GM21515 (cell line): Measurements from ENCODE around the gene MAGI2.
"Not testable (repeated sequence)": the region's sequence is repeated elsewhere in the genome, so short reads cannot be mapped to it uniquely, and the experiment has no call there.

Source experiments
- ATAC-seq: cut with Tn5 transposase; IDR thresholded peaks from one replicate; pipeline ENCODE4 v1.9.1; 2021; ENCODE audit not compliant: unreplicated experiment

MAGI2 gene

GRCh38 chr7:78329001-78329655 is 1124.3 kb downstream of the MAGI2 start:
- ATAC-seq: no peak

DNA sequence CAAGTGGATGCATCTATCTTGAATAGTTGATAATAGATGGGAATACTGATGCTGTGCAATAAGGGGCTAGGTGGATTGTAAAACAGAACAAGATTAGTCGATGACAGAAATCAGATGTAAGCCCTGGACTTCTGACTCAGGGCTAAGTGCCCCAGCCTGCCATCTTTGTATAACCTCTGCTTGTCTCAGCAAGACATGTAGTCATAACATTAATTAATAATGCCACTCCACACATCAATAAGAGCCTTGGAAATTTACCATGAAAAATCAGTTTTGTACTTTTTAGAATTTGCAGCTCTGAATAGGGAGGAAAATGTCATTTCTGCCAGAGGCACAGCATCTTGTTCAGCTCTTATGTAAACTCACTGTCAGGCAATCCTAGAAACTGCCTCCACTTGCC is 1125.7 kb downstream of the MAGI2 start:
- no peak for ATAC-seq

DNA sequence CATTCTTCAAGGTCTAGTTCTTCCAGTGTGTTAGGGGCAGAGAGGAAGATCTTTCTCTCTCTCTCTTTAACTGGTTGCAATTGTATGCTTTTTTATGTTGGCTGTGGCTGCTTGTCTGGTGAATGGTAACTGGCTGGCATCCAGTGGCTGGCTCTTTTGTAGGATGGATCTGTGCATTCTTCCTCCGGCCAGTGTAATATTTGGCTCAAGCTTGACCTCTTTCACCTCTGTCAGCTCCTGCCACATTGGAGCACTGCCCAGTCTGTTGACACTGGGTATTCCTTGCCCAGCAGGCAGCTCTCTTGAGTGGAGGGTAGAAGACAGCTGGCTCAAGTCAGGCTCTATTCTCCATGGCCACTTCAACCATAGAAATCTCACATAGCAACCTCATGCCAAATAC is 1126.6 kb downstream of the MAGI2 start:
- no peak for ATAC-seq

- ATAC-seq: no peak
These were observed 1127.3 kb downstream of the MAGI2 start for GRCh38 chr7:78326189-78326588.

- no peak for ATAC-seq
These were observed 1130.3 kb downstream of the MAGI2 start for GRCh38 chr7:78323118-78323517.

- not testable (repeated sequence) for ATAC-seq
These were observed 1131.2 kb downstream of the MAGI2 start for GRCh38 chr7:78322231-78322630.

DNA sequence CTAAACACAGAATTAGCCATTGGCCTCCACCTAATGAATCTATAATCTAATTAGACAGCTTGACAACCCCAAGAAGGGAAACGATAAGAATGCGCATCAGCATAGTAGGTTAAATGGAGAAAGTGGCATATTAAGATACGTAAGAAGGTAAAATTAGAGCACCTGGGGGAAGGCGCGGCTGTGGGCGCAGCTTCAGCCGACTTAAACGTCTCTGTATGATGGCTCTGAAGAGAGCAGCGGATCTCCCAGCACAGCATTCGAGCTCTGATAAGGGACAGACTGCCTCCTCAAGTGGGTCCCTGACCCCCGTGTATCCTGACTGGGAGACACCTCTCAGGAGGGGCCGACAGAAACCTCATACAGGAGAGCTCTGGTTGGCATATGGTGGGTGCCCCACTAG is 1136.1 kb downstream of the MAGI2 start:
- ATAC-seq: no peak

- no peak for ATAC-seq
These were observed 1137.4 kb downstream of the MAGI2 start for GRCh38 chr7:78316110-78316509.

- ATAC-seq: no peak
These were observed 1138.3 kb downstream of the MAGI2 start for GRCh38 chr7:78315119-78315518.

DNA sequence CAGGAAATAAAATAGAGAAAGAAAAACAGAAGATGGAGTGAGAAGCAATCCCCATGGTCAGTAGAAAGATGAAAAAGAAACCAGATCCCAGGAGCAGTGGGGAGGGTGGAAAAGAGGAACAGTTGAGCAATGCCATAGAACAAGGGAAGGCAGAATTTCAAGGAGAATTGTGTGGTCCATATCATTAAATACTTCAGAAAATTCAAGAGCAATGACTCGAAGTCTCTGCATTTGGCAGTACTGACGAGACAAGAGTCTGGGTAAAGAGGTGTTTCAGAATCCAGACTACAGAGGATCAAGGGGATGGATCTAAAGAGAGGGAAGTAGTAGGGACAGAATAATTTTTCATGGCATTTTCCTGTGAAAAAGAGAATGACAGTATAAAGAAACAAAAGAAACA is 1142.3 kb downstream of the MAGI2 start:
- ATAC-seq: no peak

DNA sequence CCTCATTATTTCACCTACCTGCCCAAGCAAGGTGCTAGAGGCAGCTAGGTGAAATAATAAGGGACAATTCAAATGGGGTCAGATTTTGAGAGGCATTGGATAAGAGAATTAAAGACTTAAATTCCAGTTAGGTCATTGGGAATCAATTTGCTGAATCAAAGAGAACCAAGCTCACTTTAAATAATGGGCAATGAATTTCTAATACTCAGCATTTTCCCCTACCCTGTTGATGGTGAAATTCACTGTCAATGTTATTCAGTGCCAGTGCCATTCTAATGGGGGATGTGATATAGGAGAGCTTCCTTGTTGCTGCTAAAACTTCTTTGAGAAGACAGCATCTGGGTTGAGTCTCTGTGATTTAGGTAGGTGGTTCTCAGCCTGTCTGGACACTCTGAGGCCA is 1145.6 kb downstream of the MAGI2 start:
- no peak for ATAC-seq

DNA sequence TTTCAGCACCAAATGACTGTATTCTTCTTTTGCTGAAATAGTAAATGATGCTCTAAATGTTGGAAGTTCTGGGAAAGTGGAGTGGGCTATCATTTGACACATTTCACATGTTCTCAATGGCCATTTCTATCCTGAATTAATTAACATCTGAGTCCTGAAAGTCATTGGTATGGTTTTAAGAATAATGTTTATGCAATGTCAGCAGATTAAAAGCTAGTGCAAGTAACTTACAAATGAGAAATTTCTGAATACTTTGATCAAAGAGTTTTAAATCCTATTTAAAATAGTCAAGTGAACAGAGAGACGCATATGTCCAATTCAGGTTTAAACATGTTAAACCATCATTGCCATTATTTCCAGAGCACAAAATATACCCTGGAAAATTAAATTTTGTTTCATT is 1146.8 kb downstream of the MAGI2 start:
- no peak for ATAC-seq

DNA sequence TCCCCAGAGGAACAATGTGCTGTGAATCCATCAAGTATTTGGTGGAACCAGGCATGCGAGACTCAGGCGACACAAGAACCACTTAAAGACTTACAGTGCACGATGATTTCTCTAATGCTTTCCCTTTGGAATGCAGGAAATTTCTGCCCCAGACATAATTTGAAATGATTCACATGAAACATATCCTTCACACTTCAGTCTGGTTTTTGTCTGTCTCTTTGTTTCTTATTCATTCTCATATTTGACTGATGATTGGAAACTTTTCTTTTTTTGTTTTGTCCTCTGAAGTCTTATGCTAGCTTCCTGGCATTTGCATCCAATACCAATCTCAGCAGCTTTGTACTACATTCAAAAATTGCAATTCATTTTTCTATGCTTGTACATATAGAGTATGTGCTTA is 1152.1 kb downstream of the MAGI2 start:
- ATAC-seq: no peak

GRCh38 chr7:78299088-78299487 is 1154.4 kb downstream of the MAGI2 start:
- no peak for ATAC-seq

DNA sequence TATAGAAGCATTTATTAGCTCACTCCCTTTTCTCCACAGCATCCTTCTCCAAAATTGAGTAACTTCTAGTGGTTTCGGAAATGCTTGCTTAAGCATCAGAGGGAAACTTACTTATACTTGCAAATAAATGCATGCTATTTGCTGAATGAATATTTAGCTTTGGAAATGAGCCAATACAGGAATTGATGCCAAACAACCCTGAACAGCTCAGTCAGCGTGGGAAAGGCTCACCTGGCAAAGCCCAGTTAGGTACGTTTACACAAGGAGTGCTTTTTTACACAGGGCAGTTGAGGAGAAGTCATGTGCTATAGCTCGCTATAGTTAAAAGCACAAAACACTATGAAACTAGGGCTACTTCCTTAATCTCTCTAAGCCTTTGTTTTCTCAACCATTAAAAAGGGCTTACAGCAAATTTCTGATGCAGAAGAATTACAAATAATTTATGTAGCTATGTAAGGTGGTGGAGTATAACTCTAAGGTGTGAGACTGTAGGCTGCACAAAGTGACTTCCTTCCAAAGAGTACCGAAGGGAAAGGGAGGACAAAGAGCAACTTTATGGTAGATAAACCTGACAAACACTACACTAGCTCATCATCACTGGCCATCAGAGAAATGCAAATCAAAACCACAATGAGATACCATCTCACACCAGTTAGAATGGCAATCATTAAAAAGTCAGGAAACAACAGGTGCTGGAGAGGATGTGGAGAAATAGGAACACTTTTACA is 1156.7 kb downstream of the MAGI2 start:
- ATAC-seq: no peak

- ATAC-seq: no peak
These were observed 1157.3 kb downstream of the MAGI2 start for GRCh38 chr7:78296046-78296597.

DNA sequence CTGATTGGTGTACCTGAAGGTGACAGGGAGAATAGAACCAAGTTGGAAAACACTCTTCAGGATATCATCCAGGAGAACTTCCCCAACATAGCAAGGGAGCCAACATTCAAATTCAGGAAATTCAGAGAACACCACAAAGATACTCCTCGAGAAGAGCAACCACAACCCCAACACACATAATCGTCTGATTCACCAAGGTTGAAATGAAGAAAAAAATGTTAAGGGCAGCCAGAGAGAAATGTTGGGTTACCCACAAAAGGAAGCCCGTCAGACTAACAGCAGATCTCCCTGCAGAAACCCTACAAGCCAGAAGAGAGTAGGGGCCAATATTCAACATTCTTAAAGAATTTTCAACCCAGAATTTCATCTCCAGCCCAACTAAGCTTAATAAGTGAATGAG is 1164.0 kb downstream of the MAGI2 start:
- not testable (repeated sequence) for ATAC-seq

DNA sequence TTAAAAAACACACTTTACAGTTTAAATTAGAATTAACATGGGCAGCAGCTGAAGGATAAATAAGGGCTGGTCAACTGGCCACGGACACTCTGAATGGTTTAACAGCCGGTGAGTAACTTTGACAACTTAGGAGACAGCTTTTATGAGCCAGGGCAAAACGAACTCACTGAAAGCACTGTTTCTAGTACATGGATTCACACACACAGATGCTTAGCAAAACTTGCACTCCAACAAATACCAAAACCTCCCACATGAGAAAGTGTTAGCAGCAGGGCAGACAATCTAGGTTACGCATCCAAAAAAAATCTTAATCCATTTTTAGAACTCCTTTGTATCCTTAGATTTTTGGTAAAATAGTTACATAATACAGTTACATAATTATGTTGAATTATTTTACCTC is 1168.5 kb downstream of the MAGI2 start:
- ATAC-seq: no peak

GRCh38 chr7:78280276-78280675 is 1173.2 kb downstream of the MAGI2 start:
- ATAC-seq: no peak

DNA sequence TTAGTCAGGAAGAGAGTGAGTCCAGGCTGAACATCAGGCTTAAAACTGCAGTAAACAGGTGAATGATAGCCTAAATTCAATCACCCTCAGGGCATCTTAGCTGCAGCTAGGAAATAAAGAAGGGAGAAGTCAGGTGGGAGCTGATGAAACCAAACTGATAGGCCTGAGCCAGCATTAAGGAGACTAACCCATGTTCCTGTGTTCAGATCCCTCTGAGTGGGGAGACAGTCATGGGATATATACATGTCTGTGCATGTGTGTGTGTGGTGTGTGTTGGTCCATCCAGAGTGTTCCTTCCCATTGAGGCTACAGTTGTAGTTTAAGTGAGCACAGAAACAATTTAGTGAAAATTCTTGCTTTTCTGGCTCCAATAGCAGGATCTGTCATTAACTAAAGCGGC is 1174.0 kb downstream of the MAGI2 start:
- ATAC-seq: no peak

DNA sequence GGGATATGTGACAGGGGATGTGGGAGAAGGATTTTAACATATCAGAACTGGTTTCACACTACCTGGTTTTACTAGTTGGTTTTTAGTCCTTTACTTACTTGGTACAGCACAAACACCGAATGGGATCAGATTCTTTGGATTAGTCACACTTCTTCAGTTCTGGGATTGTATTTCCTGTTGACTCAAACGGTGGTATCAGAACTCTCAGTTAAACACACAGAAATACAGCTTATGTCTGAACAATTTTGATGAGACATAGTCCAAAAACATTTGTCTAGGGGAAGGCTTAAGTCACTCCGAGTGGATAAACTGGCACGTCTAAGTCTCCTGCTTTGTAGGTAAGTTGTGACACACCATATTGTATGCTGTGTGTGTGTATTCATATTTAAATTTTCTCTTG is 1174.4 kb downstream of the MAGI2 start:
- ATAC-seq: no peak

DNA sequence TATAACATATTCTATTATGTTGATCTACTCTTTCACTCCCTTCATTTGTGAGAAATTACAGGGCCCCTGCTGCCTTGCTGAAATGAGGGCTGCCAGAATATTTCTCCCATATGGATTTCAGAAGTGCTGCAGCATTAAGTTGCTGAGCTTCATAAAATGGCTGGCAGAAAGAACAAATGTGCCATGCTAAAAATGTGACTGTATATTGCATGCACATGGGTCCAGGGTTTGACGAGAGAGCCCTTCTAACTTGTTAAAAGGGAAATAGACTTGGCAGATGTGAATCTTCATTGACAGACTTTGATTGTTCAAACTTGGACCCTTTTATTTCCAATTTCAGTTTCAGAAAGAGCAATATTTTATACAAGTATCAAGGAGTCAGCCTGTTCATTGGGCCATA is 1186.3 kb downstream of the MAGI2 start:
- no peak for ATAC-seq

GRCh38 chr7:78265486-78265885 is 1188.0 kb downstream of the MAGI2 start:
- ATAC-seq: no peak
